Measurements from ENCODE around the gene GFER. TPM values are rescaled to one million over a fixed set of nuclear protein-coding genes. Genes with fewer than 3 reads are reported as not detected.
"Not testable (repeated sequence)": the region's sequence is repeated elsewhere in the genome, so short reads cannot be mapped to it uniquely, and the experiment has no call there.

GFER gene
- total RNA-seq, 1 experiment from 2014 or later = 57.3 TPM

GRCh38 chr16:1953734-1954133 lies 30.3 kb upstream of the GFER start:
- H3K27me3 ChIP-seq (replicated peaks; ENCODE audit: control insufficient read depth, insufficient read depth, low read length) = no peaks in the 10 kb centered on the region
- no peak overlapping the region for H3K27ac Mint-ChIP-seq (ENCODE audit: unreplicated experiment)
- H3K36me3 ChIP-seq (ENCODE audit: control insufficient read depth, insufficient read depth, low read length) = no peaks in the 10 kb centered on the region
- TF ChIP-seq CTCF (IDR thresholded peaks at IDR 0.05; ENCODE audit: insufficient read depth in 1 of 2, low read depth in 1 of 2, low read length in 1 of 2, severe bottlenecking in 1 of 2, unreplicated experiment in 1 of 2) = no peak
- H3K9me3 ChIP-seq = no peaks in the 10 kb centered on the region
- CTCF ChIA-PET = no interaction called here
- POLR2A ChIA-PET = no interaction called here
- H3K4me1 ChIP-seq = no peaks in the 10 kb centered on the region
- no peaks in the 10 kb centered on the region for H3K4me1 Mint-ChIP-seq (ENCODE audit: low read depth, unreplicated experiment)
- no peak for DNase-seq
- no peak overlapping the region for H3K4me3 ChIP-seq (ENCODE audit: low read depth, low read length)
- intact Hi-C loops (cut with micrococcal nuclease; ENCODE audit: unreplicated experiment) = no loop called here
- H3K36me3 Mint-ChIP-seq (ENCODE audit: insufficient read depth, unreplicated experiment) = no peaks in the 10 kb centered on the region
- H3K27me3 Mint-ChIP-seq (ENCODE audit: insufficient read depth, unreplicated experiment) = no peaks in the 10 kb centered on the region
- BruUV-seq (replicated peaks) = no TSS peak
- H3K4me3 Mint-ChIP-seq (ENCODE audit: unreplicated experiment) = no peak overlapping the region
- no peaks in the 10 kb centered on the region for H3K9me3 Mint-ChIP-seq (ENCODE audit: unreplicated experiment)

- CTCF ChIA-PET; H3K27ac Mint-ChIP-seq (ENCODE audit: unreplicated experiment); H3K4me1 ChIP-seq; H3K4me3 Mint-ChIP-seq (ENCODE audit: unreplicated experiment); DNase-seq; H3K4me3 ChIP-seq (ENCODE audit: low read depth, low read length); H3K9me3 ChIP-seq; H3K36me3 ChIP-seq (ENCODE audit: control insufficient read depth, insufficient read depth, low read length); H3K9me3 Mint-ChIP-seq (ENCODE audit: unreplicated experiment); BruUV-seq (replicated peaks); H3K27me3 Mint-ChIP-seq (ENCODE audit: insufficient read depth, unreplicated experiment); H3K27me3 ChIP-seq (replicated peaks; ENCODE audit: control insufficient read depth, insufficient read depth, low read length); intact Hi-C loops (cut with micrococcal nuclease; ENCODE audit: unreplicated experiment): not testable (repeated sequence)
- H3K4me1 Mint-ChIP-seq (ENCODE audit: low read depth, unreplicated experiment) = peaks cover 10% of the 10 kb centered on the region
- POLR2A ChIA-PET = interaction anchor here (0.7 kb wide), 1 partner anchor 1615 kb away, joined by 4 read pairs; no protein-coding TSS in a partner anchor
- H3K36me3 Mint-ChIP-seq (ENCODE audit: insufficient read depth, unreplicated experiment) = peaks cover 35% of the 10 kb centered on the region
Observed at GRCh38 chr16:1957434-1958142, 26.4 kb upstream of the GFER start.

- H3K36me3 ChIP-seq (ENCODE audit: control insufficient read depth, insufficient read depth, low read length); H3K27me3 Mint-ChIP-seq (ENCODE audit: insufficient read depth, unreplicated experiment); H3K4me3 ChIP-seq (ENCODE audit: low read depth, low read length); H3K9me3 Mint-ChIP-seq (ENCODE audit: unreplicated experiment); H3K27ac Mint-ChIP-seq (ENCODE audit: unreplicated experiment); DNase-seq; H3K4me3 Mint-ChIP-seq (ENCODE audit: unreplicated experiment); H3K9me3 ChIP-seq; BruUV-seq (replicated peaks); H3K27me3 ChIP-seq (replicated peaks; ENCODE audit: control insufficient read depth, insufficient read depth, low read length); intact Hi-C loops (cut with micrococcal nuclease; ENCODE audit: unreplicated experiment): not testable (repeated sequence)
- Mint-ChIP-seq H3K4me1 (ENCODE audit: low read depth, unreplicated experiment) (peaks cover 14% of the 10 kb centered on the region), H3K36me3 (ENCODE audit: insufficient read depth, unreplicated experiment) (peaks cover 41% of the 10 kb centered on the region)
- ChIA-PET POLR2A (interaction anchor here (0.7 kb wide), 1 partner anchor 1616 kb away, joined by 4 read pairs; no protein-coding TSS in a partner anchor), CTCF (interaction anchor here (1.2 kb wide), 1 partner anchor 17 kb away, joined by 3 read pairs; no protein-coding TSS in a partner anchor)
- H3K4me1 ChIP-seq = peaks cover 14% of the 10 kb centered on the region
Observed at GRCh38 chr16:1958143-1958491, 25.9 kb upstream of the GFER start.

- Histone ChIP-seq H3K36me3 (ENCODE audit: control insufficient read depth, insufficient read depth, low read length) (peaks cover 6% of the 10 kb centered on the region), H3K4me1 (peaks cover 17% of the 10 kb centered on the region), H3K27me3 (replicated peaks; ENCODE audit: control insufficient read depth, insufficient read depth, low read length) (no peaks in the 10 kb centered on the region), H3K4me3 (ENCODE audit: low read depth, low read length) (no peak overlapping the region), H3K9me3 (no peaks in the 10 kb centered on the region)
- Mint-ChIP-seq H3K36me3 (ENCODE audit: insufficient read depth, unreplicated experiment) (peaks cover 47% of the 10 kb centered on the region), H3K4me3 (ENCODE audit: unreplicated experiment) (peak overlapping the region; percentile 89), H3K27me3 (ENCODE audit: insufficient read depth, unreplicated experiment) (no peaks in the 10 kb centered on the region), H3K9me3 (ENCODE audit: unreplicated experiment) (no peaks in the 10 kb centered on the region), H3K27ac (ENCODE audit: unreplicated experiment) (no peak overlapping the region), H3K4me1 (ENCODE audit: low read depth, unreplicated experiment) (peaks cover 21% of the 10 kb centered on the region)
- intact Hi-C loops (cut with micrococcal nuclease; ENCODE audit: unreplicated experiment) = no loop called here
- no TSS peak for BruUV-seq (replicated peaks)
- ChIA-PET POLR2A (no interaction called here), CTCF (interaction anchor here (1.2 kb wide), 1 partner anchor 18 kb away, joined by 3 read pairs; no protein-coding TSS in a partner anchor)
- TF ChIP-seq CTCF (IDR thresholded peaks at IDR 0.05; ENCODE audit: insufficient read depth in 1 of 2, low read depth in 1 of 2, low read length in 1 of 2, severe bottlenecking in 1 of 2, unreplicated experiment in 1 of 2) = no peak
- no peak for DNase-seq
Observed at GRCh38 chr16:1958715-1959268, 25.2 kb upstream of the GFER start.

All from Caco-2 (cell line).